AG04449 (cell line): Measurements from ENCODE around the gene ADAM8.

ENCODE experiments used
- CTCF ChIA-PET: fragments of 350-600 bp; formaldehyde crosslinking; extraction: SDS; loops from one replicate; lab custom pipeline; 2021; ENCODE audit warnings: antibody characterized with exemption; lab: Yijun Ruan, JAX
- POLR2A ChIA-PET: fragments of 400-600, 350-600 bp; formaldehyde crosslinking; extraction: SDS; loops from one replicate; lab custom pipeline; 2020; ENCODE audit warnings: antibody characterized with exemption, inconsistent platforms; lab: Yijun Ruan, JAX
- DNase-seq: peaks from one replicate; pipeline ENCODE4 v3.0.0-alpha.2; 2010; ENCODE audit warnings: low read depth, low spot score
- H3K4me3 ChIP-seq: 2 replicates; pipeline ENCODE4 v1.5.1; 2011; ENCODE audit warnings: low read depth, mild to moderate bottlenecking, control low read depth, low read length
- CTCF ChIP-seq: IDR thresholded peaks from one replicate; pipeline ENCODE4 v1.5.1; 2011; ENCODE audit warnings: mild to moderate bottlenecking, moderate library complexity, low read length, control low read depth, inconsistent platforms; ENCODE audit not compliant: insufficient read depth; ENCODE audit errors: missing control alignments

Gene ADAM8

GRCh38 chr10:133318494-133319127 is 41.9 kb upstream of the ADAM8 start:
- H3K4me3 ChIP-seq, result peak overlapping the region; percentile 55
- no peak for DNase-seq
- ChIA-PET CTCF (interaction anchor here (0.7 to 4.1 kb wide), 5 partner anchors 9 to 436 kb away, joined by 3 to 31 read pairs (median 3); no protein-coding TSS in a partner anchor), POLR2A (no interaction called here)
- TF ChIP-seq CTCF, result peak; percentile 96

GRCh38 chr10:133316732-133317131 is 40.1 kb upstream of the ADAM8 start:
- no peak for TF ChIP-seq CTCF
- CTCF ChIA-PET, result interaction anchor here (1.6 to 3.1 kb wide), 2 partner anchors 8 to 12 kb away, joined by 4 to 19 read pairs; no protein-coding TSS in a partner anchor

GRCh38 chr10:133316266-133316665 is 39.6 kb upstream of the ADAM8 start:
- CTCF ChIA-PET, result interaction anchor here (1.6 to 4.2 kb wide), 3 partner anchors 8 to 12 kb away, joined by 4 to 35 read pairs (median 19); no protein-coding TSS in a partner anchor
- POLR2A ChIA-PET, result no interaction called here

More at GRCh38 chr10:133316732-133317131, 40.1 kb upstream of the ADAM8 start:
- POLR2A ChIA-PET, result no interaction called here
- no peak overlapping the region for H3K4me3 ChIP-seq
- DNase-seq, result no peak

GRCh38 chr10:133315847-133316246 is 39.2 kb upstream of the ADAM8 start:
- ChIA-PET CTCF (interaction anchor here (0.8 to 4.2 kb wide), 4 partner anchors 9 to 661 kb away, joined by 3 to 35 read pairs (median 12); no protein-coding TSS in a partner anchor), POLR2A (no interaction called here)
- TF ChIP-seq CTCF, result no peak
- DNase-seq, result no peak
- no peak overlapping the region for H3K4me3 ChIP-seq

More at GRCh38 chr10:133316266-133316665, 39.6 kb upstream of the ADAM8 start:
- no peak for TF ChIP-seq CTCF
- DNase-seq, result no peak
- no peak overlapping the region for H3K4me3 ChIP-seq

GRCh38 chr10:133314911-133315310 is 38.2 kb upstream of the ADAM8 start:
- no peak for TF ChIP-seq CTCF
- no peak for DNase-seq
- POLR2A ChIA-PET, result no interaction called here
- CTCF ChIA-PET, result interaction anchor here (0.8 to 4.2 kb wide), 5 partner anchors 10 to 660 kb away, joined by 3 to 35 read pairs (median 4); partner anchors contain the start of gene FUOM
- no peak overlapping the region for H3K4me3 ChIP-seq

GRCh38 chr10:133313192-133313591 is 36.5 kb upstream of the ADAM8 start:
- no peak overlapping the region for H3K4me3 ChIP-seq
- no peak for DNase-seq
- POLR2A ChIA-PET, result no interaction called here
- CTCF ChIA-PET, result interaction anchor here (4.2 kb wide), 1 partner anchor 15 kb away, joined by 35 read pairs; no protein-coding TSS in a partner anchor
- TF ChIP-seq CTCF, result no peak
